Transverse colon (tissue), 4 donors: ENCODE data around the gene PARP3. TPM values are rescaled to one million over a fixed set of nuclear protein-coding genes. Genes with fewer than 3 reads are reported as not detected.

Source experiments
- DNase-seq: peaks from one replicate; pipeline ENCODE4 v3.0.0-alpha.2; 2019
- H3K27ac ChIP-seq, 4 donors: fragments of 200-600 bp; sonication (generic); 2 replicates each; pipeline ENCODE4 v1.5.1; 2016 to 2018; ENCODE audit warnings: inconsistent platforms in 4 of 4
- H3K27me3 ChIP-seq: fragments of 200-600 bp; sonication (generic); 2 replicates; pipeline ENCODE4 v1.5.1; 2017; ENCODE audit warnings: inconsistent platforms
- H3K36me3 ChIP-seq, 4 donors: fragments of 200-600 bp; sonication (generic); 2 replicates each; pipeline ENCODE4 v1.5.1; 2017 to 2019; ENCODE audit warnings: inconsistent platforms in 4 of 4
- H3K4me1 ChIP-seq, 4 donors: fragments of 200-600 bp; sonication (generic); 2 replicates each; pipeline ENCODE4 v1.5.1; 2017 to 2020; ENCODE audit warnings: inconsistent platforms in 4 of 4
- H3K4me3 ChIP-seq, 4 donors: fragments of 200-600 bp; sonication (generic); 1 replicate in 1 of 4; 2 replicates in 3 of 4; pipeline versions ENCODE4 v1.5.1 to v1.6.1; 2017 to 2019; ENCODE audit warnings: inconsistent platforms in 4 of 4
- H3K9me3 ChIP-seq, 2 donors: fragments of 200-600 bp; sonication (generic); 2 replicates each; pipeline ENCODE4 v1.5.1; 2017 to 2019; ENCODE audit warnings: inconsistent platforms in 2 of 2
- EP300 ChIP-seq: sonication (generic); formaldehyde crosslinking; IDR thresholded peaks from one replicate; pipeline ENCODE4 v1.6.1; 2017; ENCODE audit warnings: antibody characterized with exemption, low read depth
- POLR2A ChIP-seq: fragments of 450-650 bp; IDR thresholded peaks from one replicate; pipeline ENCODE4 v1.6.1; 2016; ENCODE audit warnings: antibody characterized with exemption, mild to moderate bottlenecking, moderate library complexity
- POLR2AphosphoS5 ChIP-seq, 3 donors: sonication (generic); formaldehyde crosslinking; IDR thresholded peaks; one replicate each; pipeline ENCODE4 v1.6.1; 2016; ENCODE audit warnings: antibody characterized with exemption in 3 of 3
- WGBS, 2 donors: methylation state at CpG; one replicate each; pipeline ENCODE4 v1.1.5; 2018; ENCODE audit warnings: low coverage in 1 of 2; 5-methylcytosine and 5-hydroxymethylcytosine counted together
- in situ Hi-C, 4 donors: fragments of 200-750 bp; cut with MboI; loops; one replicate each; pipeline versions ENCODE4 v1.15.0 to v1.15.1; 2017; ENCODE audit warnings: low sequenced_read_pairs in 3 of 4, low pct_ligation_motif_present in 1 of 4, low pct_unique_long_range_greater_than_20kb in 1 of 4
- intact Hi-C: fragments of 100-400 bp; cut with DNase I; formaldehyde crosslinking; loops from one replicate; pipeline ENCODE4 v1.15.1; 2023; ENCODE audit warnings: low total_unique reads
- total RNA-seq, 4 donors: library from RNA; depleted of rRNA; stranded (reverse); fragments of >200 nt; gene quantifications; one replicate each; pipeline ENCODE4 v1.1.0, GENCODE V29; 2016
- TF ChIP-seq, protein P1 (sequence below), 5 experiments: fragments of 200-600 bp in 3 of 5; fragments of 450-650 bp in 2 of 5; sonication (generic) in 3 of 5; IDR thresholded peaks; 1 replicate in 2 of 5; 2 replicates in 3 of 5; pipeline ENCODE4 v1.5.1; 2016 to 2017; ENCODE audit warnings: antibody characterized with exemption in 5 of 5, inconsistent platforms in 3 of 5, mild to moderate bottlenecking in 2 of 5, moderate library complexity in 1 of 5

The PARP3 gene
- total RNA-seq, 4 donors from 2014 or later, result 18.3 to 64.7 (median 42.1) TPM

DNA sequence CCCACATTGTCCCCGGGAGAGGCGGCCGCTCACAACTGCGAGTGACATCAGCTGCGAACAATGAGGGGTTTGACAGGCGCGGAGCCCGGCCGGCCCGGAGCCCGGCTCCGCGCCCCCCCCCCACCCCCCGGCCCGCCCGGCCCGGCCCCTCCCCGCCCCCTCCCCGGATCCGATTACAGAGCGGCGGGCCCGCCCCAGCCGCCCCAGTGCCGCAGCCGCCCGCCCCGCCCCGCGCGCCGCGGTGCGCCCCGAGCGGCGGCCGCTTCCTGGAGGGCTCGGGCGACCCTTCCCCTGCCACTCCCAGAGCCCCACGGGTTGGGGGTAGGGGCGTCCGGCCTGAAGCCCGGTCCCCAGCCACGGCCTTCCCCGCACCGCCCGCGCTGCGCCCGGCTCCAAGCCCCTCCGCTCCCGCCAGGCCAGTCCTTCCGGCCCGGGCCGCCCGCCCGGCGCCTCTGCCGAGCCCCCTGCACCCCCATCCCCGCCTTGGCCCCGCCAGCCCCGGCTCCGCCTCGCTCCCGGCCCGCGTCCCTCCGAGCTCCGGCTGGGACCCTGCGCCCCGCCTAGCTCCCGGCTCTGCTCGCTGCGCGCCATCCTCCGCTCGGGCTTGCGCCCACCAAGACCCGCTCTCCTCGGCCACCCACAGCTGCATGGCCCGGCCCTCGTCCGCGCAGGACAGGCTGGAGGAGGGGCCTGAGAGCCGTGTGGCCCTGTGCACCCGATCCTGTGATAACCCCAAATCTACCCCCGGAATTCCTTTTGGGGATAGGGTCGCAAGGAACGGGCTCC lies 25.4 kb downstream of the PARP3 start, which contains the start of gene PCBP4:
TSS of gene PCBP4 (minus strand) at position 71 of the 786 bp plus-strand sequence. CDS start 6,214 bp downstream, outside the sequence.
- WGBS, 2 donors, result 3% methylated on average over 10 of the region's 90 CpGs; no CpG with 5 or more reads in 1 of the 2 donors
- peak within 1 kb of the TSS; percentile 90 to 97 (median 94) for H3K27ac ChIP-seq
- no peaks in the 10 kb centered on the region for H3K27me3 ChIP-seq
- TF ChIP-seq POLR2AphosphoS5 (IDR thresholded peaks at IDR 0.05), result peak; percentile 50 to 61 (median 57)
- TF ChIP-seq, protein P1, sequence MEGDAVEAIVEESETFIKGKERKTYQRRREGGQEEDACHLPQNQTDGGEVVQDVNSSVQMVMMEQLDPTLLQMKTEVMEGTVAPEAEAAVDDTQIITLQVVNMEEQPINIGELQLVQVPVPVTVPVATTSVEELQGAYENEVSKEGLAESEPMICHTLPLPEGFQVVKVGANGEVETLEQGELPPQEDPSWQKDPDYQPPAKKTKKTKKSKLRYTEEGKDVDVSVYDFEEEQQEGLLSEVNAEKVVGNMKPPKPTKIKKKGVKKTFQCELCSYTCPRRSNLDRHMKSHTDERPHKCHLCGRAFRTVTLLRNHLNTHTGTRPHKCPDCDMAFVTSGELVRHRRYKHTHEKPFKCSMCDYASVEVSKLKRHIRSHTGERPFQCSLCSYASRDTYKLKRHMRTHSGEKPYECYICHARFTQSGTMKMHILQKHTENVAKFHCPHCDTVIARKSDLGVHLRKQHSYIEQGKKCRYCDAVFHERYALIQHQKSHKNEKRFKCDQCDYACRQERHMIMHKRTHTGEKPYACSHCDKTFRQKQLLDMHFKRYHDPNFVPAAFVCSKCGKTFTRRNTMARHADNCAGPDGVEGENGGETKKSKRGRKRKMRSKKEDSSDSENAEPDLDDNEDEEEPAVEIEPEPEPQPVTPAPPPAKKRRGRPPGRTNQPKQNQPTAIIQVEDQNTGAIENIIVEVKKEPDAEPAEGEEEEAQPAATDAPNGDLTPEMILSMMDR (IDR thresholded peaks at IDR 0.05), result no peak
- H3K9me3 ChIP-seq, result no peaks in the 10 kb centered on the region
- in situ Hi-C loops (no loop called here), intact Hi-C loops (no loop called here)
- peaks cover 9 to 41% (median 27%) of the 10 kb centered on the region in 4 donors for H3K4me1 ChIP-seq
- H3K4me3 ChIP-seq, result peak within 1 kb of the TSS; percentile 77 to 97 (median 83)
- DNase-seq, result peak; percentile 62
- no peaks in the 10 kb centered on the region for H3K36me3 ChIP-seq

DNA sequence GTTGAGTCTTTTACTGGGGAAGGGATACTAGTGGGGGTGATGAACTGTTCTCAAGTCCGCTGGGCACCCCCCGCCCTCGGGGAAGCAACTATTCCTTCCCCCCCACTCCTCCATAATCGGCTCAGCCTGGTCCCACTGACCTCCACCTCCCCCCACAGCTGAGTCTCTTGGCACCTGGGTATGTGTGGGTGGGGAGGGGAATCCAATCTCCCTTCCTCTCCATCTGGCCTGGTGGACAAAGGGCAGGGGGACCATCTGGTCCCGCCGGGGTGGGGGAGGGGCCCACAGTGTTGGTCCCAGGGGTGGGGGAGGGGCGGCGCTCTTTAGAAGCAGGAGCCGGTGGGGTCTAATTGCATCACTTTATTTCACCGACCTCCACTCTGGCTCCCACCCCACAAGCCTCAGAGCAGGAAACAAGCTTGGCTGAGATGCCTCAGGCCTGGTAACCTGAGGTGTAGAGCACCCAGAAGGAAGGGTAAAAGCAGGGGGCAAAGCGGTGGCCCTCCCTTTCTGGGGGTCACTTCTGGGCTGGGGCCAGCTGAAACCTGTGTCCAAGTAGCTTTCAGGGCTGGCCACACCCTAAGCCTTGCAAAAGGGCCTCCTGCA lies 26.1 kb downstream of the PARP3 start:
- intact Hi-C loops, result no loop called here
- Histone ChIP-seq H3K9me3 (no peaks in the 10 kb centered on the region), H3K4me1 (peaks cover 9 to 41% (median 32%) of the 10 kb centered on the region in 4 donors), H3K27ac (peak overlapping the region; percentile 90 to 97 (median 94)), H3K4me3 (peak overlapping the region; percentile 77 to 97 (median 83)), H3K36me3 (no peaks in the 10 kb centered on the region), H3K27me3 (no peaks in the 10 kb centered on the region)
- whole genome bisulfite sequencing, 2 donors, result 16% methylated on average over 11 of the region's 11 CpGs; no CpG with 5 or more reads in 1 of the 2 donors
- no peak for DNase-seq
- in situ Hi-C loops, result no loop called here
- TF ChIP-seq POLR2AphosphoS5 (IDR thresholded peaks at IDR 0.05) (no peak), POLR2A (no peak), EP300 (no peak)
- TF ChIP-seq, protein P1 (IDR thresholded peaks at IDR 0.05), result no peak

- Histone ChIP-seq H3K4me3 (no peak overlapping the region), H3K27ac (peak overlapping the region in 3 of 4 donors; percentile 90 to 97 (median 95)), H3K4me1 (peaks cover 9 to 43% (median 33%) of the 10 kb centered on the region in 4 donors), H3K27me3 (no peaks in the 10 kb centered on the region), H3K36me3 (no peaks in the 10 kb centered on the region), H3K9me3 (no peaks in the 10 kb centered on the region)
- no peak for DNase-seq
- WGBS, 2 donors, result 74% methylated on average over 6 of the region's 6 CpGs; no CpG with 5 or more reads in 1 of the 2 donors
- in situ Hi-C loops, result no loop called here
- intact Hi-C loops, result no loop called here
- no peak for TF ChIP-seq EP300
- TF ChIP-seq, protein P1 (IDR thresholded peaks at IDR 0.05), result no peak
- TF ChIP-seq POLR2A, result no peak
- TF ChIP-seq POLR2AphosphoS5 (IDR thresholded peaks at IDR 0.05), result no peak
These were observed 26.9 kb downstream of the PARP3 start for GRCh38 chr3:51968883-51969678.

- in situ Hi-C loops, result no loop called here
These were observed 27.7 kb downstream of the PARP3 start for GRCh38 chr3:51969841-51970240.

More at GRCh38 chr3:51969841-51970240, 27.7 kb downstream of the PARP3 start:
- TF ChIP-seq, protein P1 (IDR thresholded peaks at IDR 0.05), result no peak
- intact Hi-C loops, result no loop called here
- DNase-seq, result no peak
- Histone ChIP-seq H3K4me3 (no peak overlapping the region), H3K27me3 (no peaks in the 10 kb centered on the region), H3K4me1 (peaks cover 14 to 50% (median 38%) of the 10 kb centered on the region in 4 donors), H3K9me3 (no peaks in the 10 kb centered on the region), H3K36me3 (no peaks in the 10 kb centered on the region), H3K27ac (no peak overlapping the region)
- WGBS, 2 donors, result 87% methylated on average over 4 of the region's 4 CpGs; no CpG with 5 or more reads in 1 of the 2 donors
